Activated CD8-positive, alpha-beta memory T cell treated with anti-CD3 and anti-CD28 coated beads, Interleukin-2, amount 50 U/mL, for 24 hours (primary cell): ENCODE data around the gene CCDC80.

Experiments
- DNase-seq: peaks from one replicate; pipeline ENCODE4 v3.0.0-alpha.2; 2020; ENCODE audit errors: extremely low read depth

The CCDC80 gene

GRCh38 chr3:112633757-112634156 lies 7.2 kb downstream of the CCDC80 start:
- no peak for DNase-seq

GRCh38 chr3:112633191-112633590 lies 7.8 kb downstream of the CCDC80 start:
- DNase-seq, result no peak

- DNase-seq, result no peak
Observed at GRCh38 chr3:112632596-112632995, 8.3 kb downstream of the CCDC80 start.

- no peak for DNase-seq
Observed at GRCh38 chr3:112631257-112631656, 9.7 kb downstream of the CCDC80 start.

- DNase-seq, result no peak
Observed at GRCh38 chr3:112629425-112629824, 11.5 kb downstream of the CCDC80 start.

- DNase-seq, result no peak
Observed at GRCh38 chr3:112627919-112628466, 12.9 kb downstream of the CCDC80 start.

- DNase-seq, result no peak
Observed at GRCh38 chr3:112627419-112627818, 13.5 kb downstream of the CCDC80 start.

- DNase-seq, result no peak
Observed at GRCh38 chr3:112623717-112624116, 17.2 kb downstream of the CCDC80 start.

- DNase-seq, result no peak
Observed at GRCh38 chr3:112623213-112623612, 17.7 kb downstream of the CCDC80 start.

GRCh38 chr3:112619295-112619694 lies 21.6 kb downstream of the CCDC80 start:
- DNase-seq, result no peak

GRCh38 chr3:112617285-112617684 lies 23.7 kb downstream of the CCDC80 start:
- no peak for DNase-seq

- DNase-seq, result no peak
Observed at GRCh38 chr3:112615989-112616731, 24.8 kb downstream of the CCDC80 start.

GRCh38 chr3:112611752-112612515 lies 29.0 kb downstream of the CCDC80 start:
- DNase-seq, result no peak

- no peak for DNase-seq
Observed at GRCh38 chr3:112610121-112610520, 30.8 kb downstream of the CCDC80 start.

- no peak for DNase-seq
Observed at GRCh38 chr3:112607863-112608262, 33.1 kb downstream of the CCDC80 start.

- DNase-seq, result no peak
Observed at GRCh38 chr3:112606098-112606497, 34.8 kb downstream of the CCDC80 start.

- no peak for DNase-seq
Observed at GRCh38 chr3:112605285-112605684, 35.7 kb downstream of the CCDC80 start.

- DNase-seq, result no peak
Observed at GRCh38 chr3:112604536-112604935, 36.4 kb downstream of the CCDC80 start.

- DNase-seq, result no peak
Observed at GRCh38 chr3:112602217-112602838, 38.6 kb downstream of the CCDC80 start.

- DNase-seq, result no peak
Observed at GRCh38 chr3:112598731-112599130, 42.2 kb downstream of the CCDC80 start.

GRCh38 chr3:112597945-112598344 lies 43.0 kb downstream of the CCDC80 start:
- no peak for DNase-seq

- DNase-seq, result no peak
Observed at GRCh38 chr3:112594856-112595255, 46.1 kb downstream of the CCDC80 start.

GRCh38 chr3:112593258-112593657 lies 47.7 kb downstream of the CCDC80 start:
- no peak for DNase-seq
